Transverse colon (tissue), 4 donors: ENCODE measurements around the gene FAM110A.

Experiments used
- EP300 ChIP-seq: sonication (generic); formaldehyde crosslinking; IDR thresholded peaks from one replicate; pipeline ENCODE4 v1.6.1; 2017; ENCODE audit warnings: antibody characterized with exemption, low read depth
- POLR2A ChIP-seq: fragments of 450-650 bp; IDR thresholded peaks from one replicate; pipeline ENCODE4 v1.6.1; 2016; ENCODE audit warnings: antibody characterized with exemption, mild to moderate bottlenecking, moderate library complexity
- POLR2AphosphoS5 ChIP-seq, 3 donors: sonication (generic); formaldehyde crosslinking; IDR thresholded peaks; one replicate each; pipeline ENCODE4 v1.6.1; 2016; ENCODE audit warnings: antibody characterized with exemption in 3 of 3
- TF ChIP-seq, protein P1 (sequence below), 5 experiments: fragments of 200-600 bp in 3 of 5; fragments of 450-650 bp in 2 of 5; sonication (generic) in 3 of 5; IDR thresholded peaks; 1 replicate in 2 of 5; 2 replicates in 3 of 5; pipeline ENCODE4 v1.5.1; 2016 to 2017; ENCODE audit warnings: antibody characterized with exemption in 5 of 5, inconsistent platforms in 3 of 5, mild to moderate bottlenecking in 2 of 5, moderate library complexity in 1 of 5

GRCh38 chr20:833121-833449, 430 bp upstream of the FAM110A start:
- TF ChIP-seq, protein P1, sequence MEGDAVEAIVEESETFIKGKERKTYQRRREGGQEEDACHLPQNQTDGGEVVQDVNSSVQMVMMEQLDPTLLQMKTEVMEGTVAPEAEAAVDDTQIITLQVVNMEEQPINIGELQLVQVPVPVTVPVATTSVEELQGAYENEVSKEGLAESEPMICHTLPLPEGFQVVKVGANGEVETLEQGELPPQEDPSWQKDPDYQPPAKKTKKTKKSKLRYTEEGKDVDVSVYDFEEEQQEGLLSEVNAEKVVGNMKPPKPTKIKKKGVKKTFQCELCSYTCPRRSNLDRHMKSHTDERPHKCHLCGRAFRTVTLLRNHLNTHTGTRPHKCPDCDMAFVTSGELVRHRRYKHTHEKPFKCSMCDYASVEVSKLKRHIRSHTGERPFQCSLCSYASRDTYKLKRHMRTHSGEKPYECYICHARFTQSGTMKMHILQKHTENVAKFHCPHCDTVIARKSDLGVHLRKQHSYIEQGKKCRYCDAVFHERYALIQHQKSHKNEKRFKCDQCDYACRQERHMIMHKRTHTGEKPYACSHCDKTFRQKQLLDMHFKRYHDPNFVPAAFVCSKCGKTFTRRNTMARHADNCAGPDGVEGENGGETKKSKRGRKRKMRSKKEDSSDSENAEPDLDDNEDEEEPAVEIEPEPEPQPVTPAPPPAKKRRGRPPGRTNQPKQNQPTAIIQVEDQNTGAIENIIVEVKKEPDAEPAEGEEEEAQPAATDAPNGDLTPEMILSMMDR (IDR thresholded peaks at IDR 0.05) = no peak
- TF ChIP-seq POLR2AphosphoS5 (IDR thresholded peaks at IDR 0.05) (no peak), EP300 (no peak), POLR2A (no peak)
